Endothelial cell of umbilical vein (primary cell): Measurements from ENCODE around the gene KCP. TPM values are rescaled to one million over a fixed set of nuclear protein-coding genes. Genes with fewer than 3 reads are reported as not detected.

ENCODE experiments used
- BruUV-seq: library from RNA; stranded (reverse); fragments of 400-500 nt; replicated peaks from 2 replicates; lab custom pipeline; 2021; lab: Mats Ljungman, UMichigan
- CTCF ChIA-PET: fragments of 300-600, 350-600 bp; sonication (Branson Sonifier 250); formaldehyde crosslinking; loops from one replicate; lab custom pipeline; 2021; ENCODE audit warnings: antibody characterized with exemption, inconsistent platforms; lab: Charles Lee
- POLR2A ChIA-PET: fragments of 300-600, 350-600 bp; sonication (Branson Sonifier 250); formaldehyde crosslinking; loops from one replicate; lab custom pipeline; 2021; ENCODE audit warnings: antibody characterized with exemption, inconsistent platforms; lab: Charles Lee
- DNase-seq: peaks from one replicate; pipeline ENCODE4 v3.0.0-alpha.2; 2011; ENCODE audit warnings: low read depth, low spot score
- FAIRE-seq: peaks from 2 replicates; lab custom pipeline; 2011; peaks lifted over from hg19 to GRCh38; lab: Jason Lieb, UNC
- H2AFZ ChIP-seq: 2 replicates; pipeline ENCODE4 v1.6.0; 2012; ENCODE audit warnings: low read depth, low read length, control low read depth, inconsistent platforms
- H3K27ac ChIP-seq: 2 replicates; pipeline ENCODE4 v1.5.1; 2011; ENCODE audit warnings: low read depth, mild to moderate bottlenecking, control low read depth, low read length, moderate library complexity; ENCODE audit not compliant: insufficient read depth
- H3K27me3 ChIP-seq, 2 experiments: 2 replicates each; pipeline versions ENCODE4 v1.6.0 to v1.6.1; 2011; ENCODE audit warnings: low read length in 2 of 2, mixed read lengths in 1 of 2; ENCODE audit not compliant: control insufficient read depth in 2 of 2, insufficient read depth in 2 of 2
- H3K36me3 ChIP-seq, 2 experiments: 2 replicates in 1 of 2; 3 replicates in 1 of 2; pipeline ENCODE4 v1.5.1; 2011; ENCODE audit warnings: low read length in 2 of 2, mild to moderate bottlenecking in 1 of 2, moderate library complexity in 1 of 2; ENCODE audit not compliant: control insufficient read depth in 2 of 2, insufficient read depth in 2 of 2; ENCODE audit errors: extremely low read depth in 1 of 2
- H3K4me1 ChIP-seq: 3 replicates; pipeline ENCODE4 v1.5.1; 2011; ENCODE audit warnings: mild to moderate bottlenecking, low read length; ENCODE audit not compliant: control insufficient read depth, insufficient read depth; ENCODE audit errors: extremely low read depth
- H3K4me2 ChIP-seq: 2 replicates; pipeline ENCODE4 v1.6.1; 2011; ENCODE audit warnings: low read length, control low read depth, mixed read lengths; ENCODE audit not compliant: insufficient read depth
- H3K4me3 ChIP-seq, 3 experiments: fragments of 200-600 bp in 1 of 3; sonication (generic), shearing (Covaris generic) in 1 of 3; replicated peaks in 1 of 3; 2 replicates each; pipeline ENCODE4 v1.5.1; 2011 to 2016; ENCODE audit warnings: control low read depth in 3 of 3, low read length in 3 of 3, mild to moderate bottlenecking in 2 of 3, inconsistent platforms in 1 of 3, low read depth in 1 of 3, moderate library complexity in 1 of 3; ENCODE audit not compliant: insufficient read depth in 1 of 3
- H3K79me2 ChIP-seq: 2 replicates; pipeline ENCODE4 v1.6.0; 2012; ENCODE audit warnings: low read length, inconsistent platforms; ENCODE audit not compliant: control insufficient read depth, insufficient read depth
- H3K9ac ChIP-seq: replicated peaks from 2 replicates; pipeline ENCODE3; 2011; ENCODE audit warnings: low read length, control low read depth; ENCODE audit not compliant: insufficient read depth; ENCODE audit errors: extremely low read depth
- H3K9me1 ChIP-seq: replicated peaks from 3 replicates; pipeline ENCODE4 v1.6.0; 2011; ENCODE audit warnings: mild to moderate bottlenecking, low read length; ENCODE audit not compliant: control insufficient read depth, insufficient read depth; ENCODE audit errors: extremely low read depth
- H3K9me3 ChIP-seq: replicated peaks from 2 replicates; pipeline ENCODE4 v1.5.1; 2012; ENCODE audit warnings: low read length, inconsistent platforms; ENCODE audit not compliant: control insufficient read depth, insufficient read depth
- H4K20me1 ChIP-seq: replicated peaks from 2 replicates; pipeline ENCODE3; 2011; ENCODE audit warnings: mild to moderate bottlenecking, low read length; ENCODE audit not compliant: control insufficient read depth, insufficient read depth; ENCODE audit errors: extremely low read depth
- EZH2 ChIP-seq: IDR thresholded peaks from 2 replicates; pipeline ENCODE4 v1.6.1; 2012; ENCODE audit warnings: borderline replicate concordance, low read depth, mild to moderate bottlenecking, moderate library complexity, low read length, inconsistent platforms; ENCODE audit not compliant: severe bottlenecking
- FOS ChIP-seq: IDR thresholded peaks from 2 replicates; pipeline ENCODE4 v1.6.1; 2011; ENCODE audit warnings: mild to moderate bottlenecking, low read length, moderate library complexity, borderline replicate concordance; ENCODE audit not compliant: insufficient read depth
- GATA2 ChIP-seq: IDR thresholded peaks from 2 replicates; pipeline ENCODE4 v1.7.0; 2011; ENCODE audit warnings: low read depth, mild to moderate bottlenecking, moderate library complexity, mixed read lengths, low read length; ENCODE audit not compliant: insufficient read length, insufficient read depth
- JUN ChIP-seq: IDR thresholded peaks from 2 replicates; pipeline ENCODE4 v1.6.1; 2011; ENCODE audit warnings: borderline replicate concordance, low read depth; ENCODE audit not compliant: insufficient read length, insufficient read depth
- MAX ChIP-seq: IDR thresholded peaks from 2 replicates; pipeline ENCODE4 v1.6.1; 2011; ENCODE audit not compliant: insufficient read depth, insufficient read length
- MYC ChIP-seq: IDR thresholded peaks from one replicate; pipeline ENCODE4 v1.6.1; 2011; ENCODE audit warnings: mild to moderate bottlenecking, low read depth, low read length
- POLR2A ChIP-seq: IDR thresholded peaks from 2 replicates; pipeline ENCODE4 v1.6.1; 2012; ENCODE audit warnings: low read depth, mild to moderate bottlenecking, control low read depth, low read length
- POLR2AphosphoS5 ChIP-seq: IDR thresholded peaks from 2 replicates; pipeline ENCODE4 v1.6.1; 2012; ENCODE audit warnings: low read depth, mild to moderate bottlenecking, control low read depth, low read length, moderate library complexity; ENCODE audit not compliant: insufficient read depth
- dilution Hi-C: fragments of 300-500 bp; cut with MboI; formaldehyde crosslinking; loops from one replicate; pipeline ENCODE4 v1.15.0; 2019; ENCODE audit warnings: low sequenced_read_pairs; ENCODE audit not compliant: extremely low pct_ligation_motif_present
- intact Hi-C: fragments of 100-400 bp; cut with micrococcal nuclease; formaldehyde crosslinking; loops from one replicate; pipeline ENCODE4 v1.10.0; 2022
- polyA plus RNA-seq, 4 experiments: library from polyadenylated mRNA; depleted of rRNA in 3 of 4; stranded (reverse) in 3 of 4; unstranded in 1 of 4; fragments of >200 nt; gene quantifications; 2 replicates each; pipeline versions ENCODE4 v1.2.1 to v1.2.3, GENCODE V29; 2011 to 2012; ENCODE audit warnings: missing spikeins in 1 of 4
- total RNA-seq: library from RNA; stranded (reverse); gene quantifications from 2 replicates; pipeline ENCODE4 v1.2.3, GENCODE V29; 2021
- TF ChIP-seq, protein P1 (sequence below), 2 donors: IDR thresholded peaks; 1 replicate in 1 of 2; 2 replicates in 1 of 2; pipeline ENCODE4 v1.5.1; 2011; ENCODE audit warnings: low read length in 2 of 2, mild to moderate bottlenecking in 2 of 2, moderate library complexity in 2 of 2, control low read depth in 1 of 2, inconsistent platforms in 1 of 2, low read depth in 1 of 2; ENCODE audit not compliant: insufficient read depth in 1 of 2; ENCODE audit errors: extremely low read depth in 1 of 2

Gene KCP
- total and polyA plus RNA-seq, 2 donors (not counting 3 experiments of a cell fraction or from before 2014, with no cell fraction given): not detected

GRCh38 chr7:128906001-128906765 lies 4.3 kb downstream of the KCP start:
- H4K20me1 ChIP-seq: no peaks in the 10 kb centered on the region
- H3K79me2 ChIP-seq: no peaks in the 10 kb centered on the region
- BruUV-seq: no TSS peak
- no peak overlapping the region for H3K27ac ChIP-seq
- H3K4me3 ChIP-seq: no peak overlapping the region
- dilution Hi-C loops: no loop called here
- H3K9ac ChIP-seq: no peak overlapping the region
- peaks cover 22 to 24% of the 10 kb centered on the region in 2 experiments for H3K27me3 ChIP-seq
- POLR2A ChIA-PET: no interaction called here
- no peak overlapping the region for H3K4me2 ChIP-seq
- no peak overlapping the region for H2AFZ ChIP-seq
- intact Hi-C loops: no loop called here
- DNase-seq (no peak), FAIRE-seq (no peak)
- no peaks in the 10 kb centered on the region for H3K9me1 ChIP-seq
- no peaks in the 10 kb centered on the region for H3K36me3 ChIP-seq
- CTCF ChIA-PET: interaction anchor here (1.2 to 1.4 kb wide), 3 partner anchors 9 to 185 kb away, joined by 3 to 6 read pairs (median 5); no protein-coding TSS in a partner anchor
- H3K9me3 ChIP-seq: no peaks in the 10 kb centered on the region
- H3K4me1 ChIP-seq: peaks cover 5% of the 10 kb centered on the region
- TF ChIP-seq FOS (no peak), JUN (no peak), EZH2 (no peak), POLR2A (no peak), MAX (no peak), MYC (no peak), GATA2 (no peak), POLR2AphosphoS5 (no peak)
- TF ChIP-seq, protein P1, sequence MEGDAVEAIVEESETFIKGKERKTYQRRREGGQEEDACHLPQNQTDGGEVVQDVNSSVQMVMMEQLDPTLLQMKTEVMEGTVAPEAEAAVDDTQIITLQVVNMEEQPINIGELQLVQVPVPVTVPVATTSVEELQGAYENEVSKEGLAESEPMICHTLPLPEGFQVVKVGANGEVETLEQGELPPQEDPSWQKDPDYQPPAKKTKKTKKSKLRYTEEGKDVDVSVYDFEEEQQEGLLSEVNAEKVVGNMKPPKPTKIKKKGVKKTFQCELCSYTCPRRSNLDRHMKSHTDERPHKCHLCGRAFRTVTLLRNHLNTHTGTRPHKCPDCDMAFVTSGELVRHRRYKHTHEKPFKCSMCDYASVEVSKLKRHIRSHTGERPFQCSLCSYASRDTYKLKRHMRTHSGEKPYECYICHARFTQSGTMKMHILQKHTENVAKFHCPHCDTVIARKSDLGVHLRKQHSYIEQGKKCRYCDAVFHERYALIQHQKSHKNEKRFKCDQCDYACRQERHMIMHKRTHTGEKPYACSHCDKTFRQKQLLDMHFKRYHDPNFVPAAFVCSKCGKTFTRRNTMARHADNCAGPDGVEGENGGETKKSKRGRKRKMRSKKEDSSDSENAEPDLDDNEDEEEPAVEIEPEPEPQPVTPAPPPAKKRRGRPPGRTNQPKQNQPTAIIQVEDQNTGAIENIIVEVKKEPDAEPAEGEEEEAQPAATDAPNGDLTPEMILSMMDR (IDR thresholded peaks at IDR 0.05; ENCODE audit: extremely low read depth in 1 of 2, insufficient read depth in 1 of 2, low read depth in 1 of 2, low read length in 2 of 2): no peak
